Mesenchymal stem cell (in vitro differentiated cells and primary cell): ENCODE measurements around the gene NDE1.
A peak's percentile ranks its signal among the peaks of the same experiment; 100 is the strongest.

Experiments
- DNase-seq: peaks from one replicate; pipeline ENCODE4 v3.0.0-alpha.2; 2013
- H2AFZ ChIP-seq: one replicate; pipeline ENCODE4 v1.6.1; 2013; ENCODE audit warnings: low read depth, mild to moderate bottlenecking, control low read depth, inconsistent platforms, low read length, moderate library complexity
- H2AK5ac ChIP-seq: 2 replicates; pipeline ENCODE4 v1.6.1; 2013; ENCODE audit warnings: low read length, moderate library complexity, mild to moderate bottlenecking, inconsistent platforms; ENCODE audit not compliant: severe bottlenecking
- H2BK120ac ChIP-seq: one replicate; pipeline ENCODE4 v1.6.1; 2013; ENCODE audit warnings: low read depth, mild to moderate bottlenecking, inconsistent platforms, low read length, moderate library complexity
- H2BK12ac ChIP-seq, 2 experiments: one replicate each; pipeline ENCODE4 v1.6.1; 2013; ENCODE audit warnings: inconsistent platforms in 2 of 2, low read length in 2 of 2, mild to moderate bottlenecking in 2 of 2, moderate library complexity in 2 of 2, control low read depth in 1 of 2
- H2BK15ac ChIP-seq: one replicate; pipeline ENCODE4 v1.6.1; 2013; ENCODE audit warnings: mild to moderate bottlenecking, low read depth, inconsistent platforms; ENCODE audit not compliant: poor library complexity, severe bottlenecking
- H2BK5ac ChIP-seq: 2 replicates; pipeline ENCODE4 v1.6.1; 2013; ENCODE audit warnings: low read depth, mild to moderate bottlenecking, low read length, control low read depth, inconsistent platforms; ENCODE audit not compliant: poor library complexity, severe bottlenecking
- H3K14ac ChIP-seq, 2 experiments: one replicate each; pipeline ENCODE4 v1.6.1; 2013; ENCODE audit warnings: inconsistent platforms in 2 of 2, low read length in 2 of 2, control low read depth in 1 of 2, mild to moderate bottlenecking in 1 of 2, moderate library complexity in 1 of 2
- H3K18ac ChIP-seq, 2 experiments: one replicate each; pipeline ENCODE4 v1.6.1; 2013; ENCODE audit warnings: inconsistent platforms in 2 of 2, low read length in 2 of 2, control low read depth in 1 of 2, low read depth in 1 of 2, mild to moderate bottlenecking in 1 of 2
- H3K23ac ChIP-seq, 2 experiments: one replicate each; pipeline ENCODE4 v1.6.1; 2013; ENCODE audit warnings: inconsistent platforms in 2 of 2, low read length in 2 of 2, mild to moderate bottlenecking in 2 of 2, moderate library complexity in 2 of 2, control low read depth in 1 of 2
- H3K27ac ChIP-seq: 2 replicates; pipeline ENCODE4 v1.5.1; 2013; ENCODE audit warnings: mild to moderate bottlenecking, moderate library complexity, low read length, control low read depth, inconsistent platforms; ENCODE audit not compliant: poor library complexity, severe bottlenecking
- H3K27me3 ChIP-seq, 2 experiments: 2 replicates each; pipeline versions ENCODE4 v1.6.1 to v1.7.0; 2013; ENCODE audit warnings: low read length in 2 of 2, mild to moderate bottlenecking in 2 of 2, moderate library complexity in 2 of 2, control low read depth in 1 of 2, inconsistent platforms in 1 of 2; ENCODE audit not compliant: control insufficient read depth in 1 of 2, insufficient read depth in 1 of 2
- H3K36me3 ChIP-seq, 2 experiments: 2 replicates each; pipeline versions ENCODE4 v1.6.1 to v1.7.0; 2013; ENCODE audit warnings: low read length in 2 of 2, control low read depth in 1 of 2, inconsistent platforms in 1 of 2, low read depth in 1 of 2, mild to moderate bottlenecking in 1 of 2; ENCODE audit not compliant: insufficient read depth in 2 of 2, control insufficient read depth in 1 of 2
- H3K4ac ChIP-seq, 2 experiments: one replicate each; pipeline ENCODE4 v1.6.1; 2013; ENCODE audit warnings: inconsistent platforms in 2 of 2, low read length in 2 of 2, mild to moderate bottlenecking in 2 of 2, moderate library complexity in 2 of 2, control low read depth in 1 of 2, low read depth in 1 of 2
- H3K4me1 ChIP-seq: 2 replicates; pipeline ENCODE4 v1.6.1; 2013; ENCODE audit warnings: low read depth, low read length, control low read depth; ENCODE audit not compliant: control insufficient read depth, insufficient read depth
- H3K4me2 ChIP-seq: 2 replicates; pipeline ENCODE4 v1.6.1; 2013; ENCODE audit warnings: low read length, mild to moderate bottlenecking, inconsistent platforms; ENCODE audit not compliant: poor library complexity, severe bottlenecking
- H3K4me3 ChIP-seq, 2 experiments: 2 replicates each; pipeline versions ENCODE4 v1.5.1 to v1.7.0; 2013; ENCODE audit warnings: low read length in 2 of 2, mild to moderate bottlenecking in 2 of 2, control low read depth in 1 of 2, low read depth in 1 of 2; ENCODE audit not compliant: insufficient read depth in 1 of 2
- H3K79me1 ChIP-seq: replicated peaks from 2 replicates; pipeline ENCODE4 v1.6.1; 2013; ENCODE audit warnings: mild to moderate bottlenecking, control low read depth, low read length, inconsistent platforms; ENCODE audit not compliant: poor library complexity, severe bottlenecking
- H3K9ac ChIP-seq: 2 replicates; pipeline ENCODE4 v1.7.0; 2013; ENCODE audit warnings: mild to moderate bottlenecking, low read length, moderate library complexity
- H3K9me3 ChIP-seq: 2 replicates; pipeline ENCODE4 v1.7.0; 2013; ENCODE audit warnings: mild to moderate bottlenecking, low read length; ENCODE audit not compliant: control insufficient read depth
- H4K8ac ChIP-seq: one replicate; pipeline ENCODE4 v1.6.1; 2013; ENCODE audit warnings: inconsistent platforms, mild to moderate bottlenecking, low read length, moderate library complexity
- H4K91ac ChIP-seq: one replicate; pipeline ENCODE4 v1.6.1; 2013; ENCODE audit warnings: mild to moderate bottlenecking, low read length, inconsistent platforms
- WGBS: methylation state at CpG from one replicate; pipeline ENCODE4 v1.1.7; 2013; ENCODE audit warnings: mixed read lengths; 5-methylcytosine and 5-hydroxymethylcytosine counted together

The NDE1 gene

DNA sequence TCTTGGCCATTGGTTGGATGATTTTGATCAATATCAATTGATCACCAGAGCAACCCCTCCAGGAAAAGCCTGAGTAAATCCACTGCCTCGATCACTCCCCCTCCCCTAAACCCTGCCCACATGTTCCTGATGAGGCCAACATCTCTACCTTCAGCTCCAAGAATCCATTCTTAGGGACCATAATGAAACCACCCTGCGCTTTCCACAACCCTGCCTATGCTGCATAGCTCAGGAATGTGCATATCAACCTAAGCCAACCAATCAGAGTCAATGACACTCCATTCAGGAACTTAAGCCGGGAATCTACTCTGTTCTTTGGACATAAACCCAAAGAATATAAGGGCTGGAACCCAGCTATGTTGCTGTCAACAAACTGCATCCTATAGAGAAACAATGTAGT lies 120.5 kb downstream of the NDE1 start:
- H3K36me3 ChIP-seq: no peaks in the 10 kb centered on the region
- H2AK5ac ChIP-seq: no peak overlapping the region
- no peak overlapping the region for H3K14ac ChIP-seq
- peak overlapping the region in 1 of 2 experiments; percentile 28 for H3K4me3 ChIP-seq
- H2BK15ac ChIP-seq: no peak overlapping the region
- no peak overlapping the region for H2BK5ac ChIP-seq
- no peak overlapping the region for H2AFZ ChIP-seq
- no peak overlapping the region for H3K18ac ChIP-seq
- H3K4me1 ChIP-seq: no peaks in the 10 kb centered on the region
- H3K4ac ChIP-seq: no peak overlapping the region
- 90% methylated on average over 3 of the region's 3 CpGs for WGBS
- no peak overlapping the region for H3K4me2 ChIP-seq
- H2BK120ac ChIP-seq: no peak overlapping the region
- H3K27me3 ChIP-seq: peaks cover 4 to 22% of the 10 kb centered on the region in 2 experiments
- no peaks in the 10 kb centered on the region for H3K9me3 ChIP-seq
- no peak overlapping the region for H3K27ac ChIP-seq
- H2BK12ac ChIP-seq: no peak overlapping the region
- no peak overlapping the region for H4K91ac ChIP-seq
- H3K9ac ChIP-seq: no peak overlapping the region
- no peak overlapping the region for H4K8ac ChIP-seq
- DNase-seq: no peak
- no peaks in the 10 kb centered on the region for H3K79me1 ChIP-seq
- H3K23ac ChIP-seq: no peak overlapping the region

- H3K14ac ChIP-seq: no peak overlapping the region
- H3K9me3 ChIP-seq: no peaks in the 10 kb centered on the region
- H3K9ac ChIP-seq: no peak overlapping the region
- H3K27me3 ChIP-seq: peaks cover 4 to 29% of the 10 kb centered on the region in 2 experiments
- no peak overlapping the region for H3K23ac ChIP-seq
- no peaks in the 10 kb centered on the region for H3K4me1 ChIP-seq
- H2AK5ac ChIP-seq: no peak overlapping the region
- H2BK15ac ChIP-seq: no peak overlapping the region
- no peak overlapping the region for H4K91ac ChIP-seq
- WGBS: 94% methylated on average over 7 of the region's 7 CpGs
- H3K36me3 ChIP-seq: no peaks in the 10 kb centered on the region
- H3K27ac ChIP-seq: no peak overlapping the region
- H3K18ac ChIP-seq: no peak overlapping the region
- no peak overlapping the region for H3K4me2 ChIP-seq
- H4K8ac ChIP-seq: no peak overlapping the region
- no peak overlapping the region for H2AFZ ChIP-seq
- DNase-seq: no peak
- H3K4me3 ChIP-seq: no peak overlapping the region
- no peak overlapping the region for H3K4ac ChIP-seq
- no peak overlapping the region for H2BK120ac ChIP-seq
- no peak overlapping the region for H2BK5ac ChIP-seq
- H3K79me1 ChIP-seq: no peaks in the 10 kb centered on the region
- no peak overlapping the region for H2BK12ac ChIP-seq
Observed at GRCh38 chr16:15771694-15772093, 121.6 kb downstream of the NDE1 start.

GRCh38 chr16:15772579-15773293 lies 122.7 kb downstream of the NDE1 start:
- DNase-seq: no peak
- WGBS: 73% methylated on average over 8 of the region's 11 CpGs

DNA sequence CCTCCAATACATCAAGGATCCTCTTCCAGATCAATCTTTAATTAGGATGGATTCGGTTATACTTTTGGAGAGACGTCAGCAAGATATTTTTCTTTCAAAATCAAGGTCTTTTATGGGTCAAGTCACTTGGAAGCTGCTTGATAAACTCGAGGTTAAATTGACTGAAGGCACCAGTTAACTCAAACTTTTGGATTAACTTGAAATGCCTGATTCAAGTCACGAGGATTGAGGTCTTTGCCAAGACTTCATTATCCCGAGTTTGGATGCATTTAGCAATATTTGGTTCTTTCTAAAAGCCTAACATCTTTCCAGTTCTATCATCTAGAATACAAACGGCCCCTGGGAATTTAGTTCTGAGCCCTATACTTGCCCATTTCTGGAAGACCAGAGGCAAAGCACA lies 123.9 kb downstream of the NDE1 start:
- H4K8ac ChIP-seq: no peak overlapping the region
- no peak overlapping the region for H3K4me3 ChIP-seq
- no peak overlapping the region for H3K4ac ChIP-seq
- H2AFZ ChIP-seq: no peak overlapping the region
- H3K9me3 ChIP-seq: no peaks in the 10 kb centered on the region
- no peak overlapping the region for H2BK12ac ChIP-seq
- H3K4me1 ChIP-seq: no peaks in the 10 kb centered on the region
- no peak overlapping the region for H2BK120ac ChIP-seq
- no peak overlapping the region for H2AK5ac ChIP-seq
- H3K14ac ChIP-seq: no peak overlapping the region
- H4K91ac ChIP-seq: no peak overlapping the region
- H3K9ac ChIP-seq: peak overlapping the region; percentile 63
- no peak overlapping the region for H3K27ac ChIP-seq
- H2BK5ac ChIP-seq: no peak overlapping the region
- no peak for DNase-seq
- no peaks in the 10 kb centered on the region for H3K79me1 ChIP-seq
- H3K4me2 ChIP-seq: no peak overlapping the region
- no peak overlapping the region for H3K23ac ChIP-seq
- H2BK15ac ChIP-seq: no peak overlapping the region
- 66% methylated on average over 6 of the region's 6 CpGs for WGBS
- peaks cover 18 to 37% of the 10 kb centered on the region in 2 experiments for H3K27me3 ChIP-seq
- H3K36me3 ChIP-seq: no peaks in the 10 kb centered on the region
- no peak overlapping the region for H3K18ac ChIP-seq

More at GRCh38 chr16:15772579-15773293, 122.7 kb downstream of the NDE1 start:
- Histone ChIP-seq H3K4ac (no peak overlapping the region), H4K8ac (no peak overlapping the region), H3K18ac (no peak overlapping the region), H3K79me1 (no peaks in the 10 kb centered on the region), H2BK15ac (no peak overlapping the region), H2AFZ (no peak overlapping the region), H3K27ac (no peak overlapping the region), H4K91ac (no peak overlapping the region), H3K4me1 (no peaks in the 10 kb centered on the region), H3K9ac (no peak overlapping the region), H3K9me3 (no peaks in the 10 kb centered on the region), H3K14ac (no peak overlapping the region), H3K36me3 (no peaks in the 10 kb centered on the region), H2BK5ac (no peak overlapping the region), H3K4me2 (no peak overlapping the region), H3K23ac (no peak overlapping the region), H2BK120ac (no peak overlapping the region), H2BK12ac (no peak overlapping the region), H3K27me3 (peaks cover 9 to 29% of the 10 kb centered on the region in 2 experiments), H3K4me3 (no peak overlapping the region), H2AK5ac (no peak overlapping the region)
